AG09319 (cell line): Measurements from ENCODE around the gene HLA-DQB1.
A peak's percentile ranks its signal among the peaks of the same experiment; 100 is the strongest.

Source experiments
- DNase-seq: peaks from one replicate; pipeline ENCODE4 v3.0.0-alpha.2; 2010; ENCODE audit warnings: low read depth; ENCODE audit errors: extremely low read depth
- TF ChIP-seq, protein P1 (sequence below): IDR thresholded peaks from 2 replicates; pipeline ENCODE4 v1.5.1; 2011; ENCODE audit warnings: low read depth, mild to moderate bottlenecking, inconsistent platforms, low read length, moderate library complexity

The HLA-DQB1 gene

GRCh38 chr6:32610682-32611296, 55.7 kb downstream of the HLA-DQB1 start:
- no peak for DNase-seq
- TF ChIP-seq, protein P1, sequence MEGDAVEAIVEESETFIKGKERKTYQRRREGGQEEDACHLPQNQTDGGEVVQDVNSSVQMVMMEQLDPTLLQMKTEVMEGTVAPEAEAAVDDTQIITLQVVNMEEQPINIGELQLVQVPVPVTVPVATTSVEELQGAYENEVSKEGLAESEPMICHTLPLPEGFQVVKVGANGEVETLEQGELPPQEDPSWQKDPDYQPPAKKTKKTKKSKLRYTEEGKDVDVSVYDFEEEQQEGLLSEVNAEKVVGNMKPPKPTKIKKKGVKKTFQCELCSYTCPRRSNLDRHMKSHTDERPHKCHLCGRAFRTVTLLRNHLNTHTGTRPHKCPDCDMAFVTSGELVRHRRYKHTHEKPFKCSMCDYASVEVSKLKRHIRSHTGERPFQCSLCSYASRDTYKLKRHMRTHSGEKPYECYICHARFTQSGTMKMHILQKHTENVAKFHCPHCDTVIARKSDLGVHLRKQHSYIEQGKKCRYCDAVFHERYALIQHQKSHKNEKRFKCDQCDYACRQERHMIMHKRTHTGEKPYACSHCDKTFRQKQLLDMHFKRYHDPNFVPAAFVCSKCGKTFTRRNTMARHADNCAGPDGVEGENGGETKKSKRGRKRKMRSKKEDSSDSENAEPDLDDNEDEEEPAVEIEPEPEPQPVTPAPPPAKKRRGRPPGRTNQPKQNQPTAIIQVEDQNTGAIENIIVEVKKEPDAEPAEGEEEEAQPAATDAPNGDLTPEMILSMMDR = no peak

GRCh38 chr6:32609731-32610640, 56.5 kb downstream of the HLA-DQB1 start:
- TF ChIP-seq, protein P1 = no peak
- peak; percentile 75 for DNase-seq
